HFF-Myc (cell line): ENCODE measurements around the gene ARMH2.
"Not testable (repeated sequence)": the region's sequence is repeated elsewhere in the genome, so short reads cannot be mapped to it uniquely, and the experiment has no call there.

ENCODE experiments used
- DNase-seq: peaks from one replicate; pipeline ENCODE4 v3.0.0-alpha.2; 2011; ENCODE audit warnings: low read depth; ENCODE audit errors: extremely low read depth
- H3K4me3 ChIP-seq: replicated peaks from 2 replicates; pipeline ENCODE4 v1.5.1; 2011; ENCODE audit warnings: low read depth, mild to moderate bottlenecking, control low read depth, low read length
- CTCF ChIP-seq: IDR thresholded peaks from 2 replicates; pipeline ENCODE4 v1.5.1; 2012; ENCODE audit warnings: mild to moderate bottlenecking, low read depth, low read length, control low read depth; ENCODE audit errors: missing control alignments

ARMH2 gene

DNA sequence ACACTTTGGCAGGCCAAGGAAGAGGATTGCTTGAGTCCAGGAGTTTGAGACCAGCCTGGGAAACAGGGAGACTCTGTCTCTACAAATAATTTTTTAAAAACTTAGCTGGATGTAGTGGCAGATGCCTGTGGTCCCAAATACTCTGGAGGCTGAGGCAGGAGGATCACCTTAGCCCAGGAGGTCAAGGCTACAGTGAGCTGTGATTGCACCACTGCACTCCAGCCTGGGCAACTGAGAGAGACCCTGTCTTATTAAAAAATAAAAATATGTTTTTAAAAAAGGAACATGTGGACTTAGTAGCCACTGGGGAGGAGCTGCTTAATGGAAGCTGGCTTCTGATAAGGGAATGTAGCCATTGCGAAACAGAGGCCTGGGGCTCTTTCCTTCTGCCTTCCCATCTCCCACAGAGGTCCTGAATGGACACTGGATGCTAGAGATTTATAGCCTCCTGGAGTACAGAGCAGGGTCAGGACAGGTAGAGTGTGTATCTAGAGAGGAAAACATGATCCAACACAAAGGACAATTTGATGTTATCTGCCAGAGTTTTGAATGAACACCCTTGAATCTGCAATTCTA lies 45.7 kb downstream of the ARMH2 start:
- no peak for TF ChIP-seq CTCF
- no peak overlapping the region for H3K4me3 ChIP-seq
- no peak for DNase-seq

DNA sequence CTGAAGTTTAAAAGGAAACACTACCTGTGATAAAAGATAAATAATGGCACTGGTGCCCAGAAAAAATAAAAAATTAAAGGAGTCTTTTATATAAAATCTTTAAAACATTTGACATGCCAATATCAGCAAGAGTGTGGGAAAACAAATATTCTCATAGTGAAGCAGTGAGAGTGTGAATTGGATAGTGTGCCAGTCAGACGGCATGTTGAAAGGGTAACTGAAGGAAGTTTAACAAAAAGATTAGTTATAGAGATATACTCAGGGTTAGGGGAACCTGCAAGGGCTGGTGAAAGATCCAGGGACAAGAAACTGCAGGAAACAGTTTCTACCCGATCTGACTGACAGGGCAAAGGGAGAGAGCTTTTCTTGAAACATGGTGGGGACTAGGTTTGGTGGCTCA lies 46.2 kb downstream of the ARMH2 start:
- TF ChIP-seq CTCF: no peak
- DNase-seq: no peak
- H3K4me3 ChIP-seq: no peak overlapping the region

GRCh38 chr6:24750878-24751277 lies 47.8 kb downstream of the ARMH2 start:
- H3K4me3 ChIP-seq, DNase-seq: not testable (repeated sequence)

DNA sequence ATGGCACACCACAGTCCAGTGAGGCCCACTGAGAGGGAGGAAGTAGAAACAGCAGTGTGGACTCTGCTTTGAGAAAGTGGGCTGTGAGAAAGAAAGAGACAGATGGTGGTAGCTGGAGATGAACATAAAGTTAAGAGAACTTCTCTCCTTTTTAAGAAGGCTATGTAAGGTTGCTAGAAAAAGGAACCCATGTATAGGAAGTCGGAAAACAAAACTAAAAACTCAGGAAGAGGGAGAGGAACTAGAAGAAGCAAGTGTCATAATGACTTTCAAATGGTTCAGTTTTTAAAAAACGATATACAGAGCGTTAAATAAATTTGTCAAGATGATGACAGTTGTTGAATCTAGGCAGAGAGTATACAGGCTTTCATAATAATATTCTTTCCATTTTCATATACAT lies 49.4 kb downstream of the ARMH2 start:
- TF ChIP-seq CTCF: no peak
- H3K4me3 ChIP-seq: no peak overlapping the region
- DNase-seq: no peak
